Lung microvascular endothelial cell (primary cell): ENCODE data around the gene ZIM2. TPM values are rescaled to one million over a fixed set of nuclear protein-coding genes. Genes with fewer than 3 reads are reported as not detected.
"Not testable (repeated sequence)": the region's sequence is repeated elsewhere in the genome, so short reads cannot be mapped to it uniquely, and the experiment has no call there.

Source experiments
- DNase-seq, 2 donors: peaks; one replicate each; pipeline versions ENCODE4 v3.0.0 to v3.0.0-alpha.2; 2010; ENCODE audit warnings: low read depth in 2 of 2
- total RNA-seq: library from RNA; depleted of rRNA; stranded (reverse); fragments of >200 nt; gene quantifications from 2 replicates; pipeline ENCODE4 v1.2.1, GENCODE V29; 2014

The ZIM2 gene
- total RNA-seq: not detected in 2 replicates

- DNase-seq: no peak
Observed at GRCh38 chr19:56840451-56841192, at the start of gene ZIM2, which contains the start of gene PEG3. Gene ZIM2 (minus strand): TSS chr19:56840726. CDS start chr19:56824277, 16,449 bp downstream. Gene PEG3 (minus strand): TSS chr19:56840726. CDS start chr19:56824655, 16,071 bp downstream.

GRCh38 chr19:56885173-56885985 lies 44.9 kb upstream of the ZIM2 start:
- no peak for DNase-seq

- no peak for DNase-seq
Observed at GRCh38 chr19:56884441-56884840, 43.9 kb upstream of the ZIM2 start.

GRCh38 chr19:56880592-56881190 lies 40.2 kb upstream of the ZIM2 start:
- no peak for DNase-seq

- no peak for DNase-seq
Observed at GRCh38 chr19:56877069-56877715, 36.7 kb upstream of the ZIM2 start.

- no peak for DNase-seq
Observed at GRCh38 chr19:56875717-56876116, 35.2 kb upstream of the ZIM2 start.

- no peak for DNase-seq
Observed at GRCh38 chr19:56874530-56874929, 34.0 kb upstream of the ZIM2 start.

- DNase-seq: no peak
Observed at GRCh38 chr19:56873493-56873892, 33.0 kb upstream of the ZIM2 start.

- DNase-seq: no peak
Observed at GRCh38 chr19:56869886-56870285, 29.4 kb upstream of the ZIM2 start.

GRCh38 chr19:56868446-56868845 lies 27.9 kb upstream of the ZIM2 start:
- DNase-seq: no peak

GRCh38 chr19:56866538-56866937 lies 26.0 kb upstream of the ZIM2 start:
- no peak for DNase-seq

GRCh38 chr19:56864443-56865125 lies 24.1 kb upstream of the ZIM2 start:
- no peak for DNase-seq

GRCh38 chr19:56862741-56863140 lies 22.2 kb upstream of the ZIM2 start:
- DNase-seq: no peak

GRCh38 chr19:56860409-56860808 lies 19.9 kb upstream of the ZIM2 start:
- DNase-seq: not testable (repeated sequence)

GRCh38 chr19:56858026-56858425 lies 17.5 kb upstream of the ZIM2 start:
- no peak for DNase-seq

GRCh38 chr19:56856822-56857221 lies 16.3 kb upstream of the ZIM2 start:
- DNase-seq: no peak

GRCh38 chr19:56852361-56852760 lies 11.8 kb upstream of the ZIM2 start:
- DNase-seq: not testable (repeated sequence)

- DNase-seq: no peak
Observed at GRCh38 chr19:56848166-56848565, 7.6 kb upstream of the ZIM2 start.

GRCh38 chr19:56842412-56842811 lies 1.9 kb upstream of the ZIM2 start:
- no peak for DNase-seq

GRCh38 chr19:56841193-56841543 lies 642 bp upstream of the ZIM2 start:
- no peak for DNase-seq
